OCI-LY1 (cell line): ENCODE results near the gene TSR1.

Source experiments
- H2AFZ ChIP-seq: fragments of 200-600 bp; sonication (generic), shearing (Covaris generic); 2 replicates; pipeline ENCODE4 v1.6.0; 2014; ENCODE audit warnings: antibody characterized with exemption, mild to moderate bottlenecking, low read length
- H3F3A ChIP-seq: fragments of 200-600 bp; sonication (generic), shearing (Covaris generic); 2 replicates; pipeline ENCODE4 v1.6.0; 2014; ENCODE audit warnings: mild to moderate bottlenecking, antibody characterized with exemption, low read length, moderate library complexity; ENCODE audit not compliant: insufficient read depth
- H3K27ac ChIP-seq: fragments of 200-600 bp; sonication (generic); 2 replicates; pipeline ENCODE4 v1.5.1; 2014; ENCODE audit warnings: low read length, mixed run types, mild to moderate bottlenecking, low read depth; ENCODE audit not compliant: poor library complexity, severe bottlenecking
- H3K27me3 ChIP-seq: fragments of 200-600 bp; sonication (generic); 2 replicates; pipeline ENCODE4 v1.6.0; 2014; ENCODE audit warnings: antibody characterized with exemption, mild to moderate bottlenecking, low read length, moderate library complexity; ENCODE audit not compliant: insufficient read depth
- H3K36me3 ChIP-seq: fragments of 200-600 bp; sonication (generic); 2 replicates; pipeline ENCODE4 v1.6.1; 2014; ENCODE audit warnings: mild to moderate bottlenecking, antibody characterized with exemption, low read length, moderate library complexity, mixed read lengths; ENCODE audit not compliant: insufficient read depth
- H3K4me1 ChIP-seq: fragments of 200-600 bp; sonication (generic); 2 replicates; pipeline ENCODE4 v1.5.1; 2014; ENCODE audit warnings: mild to moderate bottlenecking, low read length, moderate library complexity; ENCODE audit not compliant: insufficient read depth, severe bottlenecking
- H3K4me2 ChIP-seq: fragments of 200-600 bp; sonication (generic), shearing (Covaris generic); 2 replicates; pipeline ENCODE4 v1.6.1; 2014; ENCODE audit warnings: low read length
- H3K4me3 ChIP-seq: fragments of 200-600 bp; sonication (generic); 2 replicates; pipeline ENCODE4 v1.5.1; 2014; ENCODE audit warnings: low read length, low read depth, mild to moderate bottlenecking, mixed read lengths; ENCODE audit not compliant: poor library complexity, severe bottlenecking
- H3K79me2 ChIP-seq: fragments of 200-600 bp; shearing (Covaris generic); 2 replicates; pipeline ENCODE4 v1.6.1; 2016; ENCODE audit warnings: mixed run types, low read length, mixed read lengths; ENCODE audit not compliant: insufficient read depth
- H3K9ac ChIP-seq: fragments of 200-600 bp; sonication (generic), shearing (Covaris generic); 2 replicates; pipeline ENCODE4 v1.6.1; 2014; ENCODE audit warnings: mild to moderate bottlenecking, low read length, mixed read lengths
- H3K9me2 ChIP-seq: fragments of 200-600 bp; sonication (generic), shearing (Covaris generic); 2 replicates; pipeline ENCODE4 v1.6.1; 2014; ENCODE audit warnings: low read depth, mild to moderate bottlenecking, low read length, mixed read lengths
- H3K9me3 ChIP-seq: fragments of 200-600 bp; shearing (Covaris generic); 2 replicates; pipeline ENCODE4 v1.6.1; 2014; ENCODE audit warnings: low read length, mixed read lengths
- H4K20me1 ChIP-seq: fragments of 200-600 bp; sonication (generic), shearing (Covaris generic); 2 replicates; pipeline ENCODE4 v1.6.0; 2016; ENCODE audit warnings: mild to moderate bottlenecking, low read length; ENCODE audit not compliant: insufficient read depth
- EZH2 ChIP-seq: fragments of 200-600 bp; sonication (generic), shearing (Covaris generic); IDR thresholded peaks from 2 replicates; pipeline ENCODE4 v1.8.0; 2017; ENCODE audit warnings: borderline replicate concordance, mixed run types, mild to moderate bottlenecking, antibody characterized with exemption, low read length, moderate library complexity, mixed read lengths
- TF ChIP-seq, protein P1 (sequence below): fragments of 200-600 bp; sonication (generic), shearing (Covaris generic); IDR thresholded peaks from 2 replicates; pipeline ENCODE4 v1.5.1; 2017; ENCODE audit warnings: mild to moderate bottlenecking, antibody characterized with exemption, low read length, moderate library complexity, mixed read lengths

The TSR1 gene

DNA sequence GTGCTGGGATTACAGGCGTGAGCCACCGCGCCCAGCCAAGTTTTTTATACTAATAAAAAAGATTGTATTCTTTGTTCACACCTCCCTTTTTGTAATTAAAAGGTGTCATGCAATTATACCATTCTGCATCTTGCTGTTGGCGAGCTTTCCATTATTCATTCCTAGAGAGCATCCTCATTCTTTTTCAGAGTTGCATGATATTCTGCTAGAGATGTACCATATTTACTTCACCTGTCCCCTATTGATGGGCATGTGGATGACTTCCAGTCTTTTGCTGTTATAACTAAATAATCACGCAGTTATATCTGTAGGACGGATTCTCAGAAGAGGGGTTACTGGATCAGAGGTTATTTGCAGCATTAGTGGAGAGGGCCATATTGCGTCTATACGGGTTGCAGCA lies 18.1 kb upstream of the TSR1 start:
- Histone ChIP-seq H3K9me3 (no peaks in the 10 kb centered on the region), H3K36me3 (no peaks in the 10 kb centered on the region), H3K9me2 (no peaks in the 10 kb centered on the region), H4K20me1 (no peaks in the 10 kb centered on the region), H3K27ac (no peak overlapping the region), H3K9ac (no peak overlapping the region), H3K27me3 (no peaks in the 10 kb centered on the region), H3F3A (peaks cover 12% of the 10 kb centered on the region), H3K4me3 (no peak overlapping the region), H2AFZ (no peak overlapping the region), H3K4me1 (peaks cover 19% of the 10 kb centered on the region), H3K79me2 (no peaks in the 10 kb centered on the region), H3K4me2 (no peak overlapping the region)
- TF ChIP-seq, protein P1, sequence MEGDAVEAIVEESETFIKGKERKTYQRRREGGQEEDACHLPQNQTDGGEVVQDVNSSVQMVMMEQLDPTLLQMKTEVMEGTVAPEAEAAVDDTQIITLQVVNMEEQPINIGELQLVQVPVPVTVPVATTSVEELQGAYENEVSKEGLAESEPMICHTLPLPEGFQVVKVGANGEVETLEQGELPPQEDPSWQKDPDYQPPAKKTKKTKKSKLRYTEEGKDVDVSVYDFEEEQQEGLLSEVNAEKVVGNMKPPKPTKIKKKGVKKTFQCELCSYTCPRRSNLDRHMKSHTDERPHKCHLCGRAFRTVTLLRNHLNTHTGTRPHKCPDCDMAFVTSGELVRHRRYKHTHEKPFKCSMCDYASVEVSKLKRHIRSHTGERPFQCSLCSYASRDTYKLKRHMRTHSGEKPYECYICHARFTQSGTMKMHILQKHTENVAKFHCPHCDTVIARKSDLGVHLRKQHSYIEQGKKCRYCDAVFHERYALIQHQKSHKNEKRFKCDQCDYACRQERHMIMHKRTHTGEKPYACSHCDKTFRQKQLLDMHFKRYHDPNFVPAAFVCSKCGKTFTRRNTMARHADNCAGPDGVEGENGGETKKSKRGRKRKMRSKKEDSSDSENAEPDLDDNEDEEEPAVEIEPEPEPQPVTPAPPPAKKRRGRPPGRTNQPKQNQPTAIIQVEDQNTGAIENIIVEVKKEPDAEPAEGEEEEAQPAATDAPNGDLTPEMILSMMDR, result no peak
- no peak for TF ChIP-seq EZH2

GRCh38 chr17:2351269-2351668 lies 15.0 kb upstream of the TSR1 start:
- no peak for TF ChIP-seq EZH2
- TF ChIP-seq, protein P1, result no peak
- H2AFZ ChIP-seq, result no peak overlapping the region
- H3K36me3 ChIP-seq, result no peaks in the 10 kb centered on the region; the same call in 1 of the 2 replicates
- peaks cover 12% of the 10 kb centered on the region for H3F3A ChIP-seq
- no peak overlapping the region for H3K4me2 ChIP-seq
- H3K9ac ChIP-seq, result no peak overlapping the region
- H3K9me3 ChIP-seq, result no peaks in the 10 kb centered on the region
- H3K9me2 ChIP-seq, result no peaks in the 10 kb centered on the region
- H3K27ac ChIP-seq, result no peak overlapping the region
- H3K27me3 ChIP-seq, result no peaks in the 10 kb centered on the region
- H3K4me1 ChIP-seq, result peaks cover 19% of the 10 kb centered on the region
- no peaks in the 10 kb centered on the region for H3K79me2 ChIP-seq
- H4K20me1 ChIP-seq, result no peaks in the 10 kb centered on the region
- H3K4me3 ChIP-seq, result no peak overlapping the region

DNA sequence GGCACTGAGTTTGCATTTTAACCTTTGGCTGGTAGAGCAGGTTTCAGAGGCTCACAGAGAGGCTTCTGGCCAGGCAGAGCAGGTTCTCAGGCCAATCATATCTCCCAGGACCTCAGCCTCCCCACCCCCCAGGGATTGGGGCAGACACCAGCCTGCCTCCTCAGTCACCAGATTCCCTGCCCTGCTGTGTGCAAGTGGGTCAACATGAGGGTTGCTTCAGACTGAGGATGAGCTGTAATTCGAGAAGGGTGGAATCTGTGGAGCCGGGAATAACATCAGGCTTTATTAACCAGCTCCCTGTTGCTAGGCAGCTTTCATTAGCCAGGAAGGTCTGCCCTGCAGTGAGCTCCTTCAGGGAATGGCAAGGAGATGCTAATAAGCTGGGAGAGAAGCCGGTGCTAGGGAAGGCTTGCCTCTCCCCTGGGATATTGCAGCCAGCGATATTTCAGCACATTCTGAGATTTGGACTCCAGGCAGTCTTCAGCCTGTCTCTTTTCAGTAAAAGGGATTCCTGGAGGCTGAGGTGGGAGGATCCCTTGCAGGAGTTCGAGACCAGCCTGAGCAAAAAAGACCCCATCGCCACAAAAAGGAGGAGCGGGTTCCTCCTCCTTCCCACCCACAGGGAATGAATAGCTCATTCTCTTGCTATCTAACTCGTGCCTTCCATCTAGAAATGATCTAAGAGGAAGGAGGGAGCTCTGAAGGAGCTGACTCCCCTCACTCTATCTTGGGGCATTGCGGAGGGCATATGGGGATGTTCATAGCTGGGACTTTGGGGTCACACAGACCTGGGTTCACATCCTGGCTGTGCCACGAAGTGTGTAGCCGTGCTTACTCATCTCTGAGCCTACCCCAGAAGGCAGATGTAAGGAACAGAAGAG lies 11.8 kb upstream of the TSR1 start:
- peaks cover 9% of the 10 kb centered on the region for H3K4me1 ChIP-seq
- H3F3A ChIP-seq, result peaks cover 3% of the 10 kb centered on the region; the same call in 1 of the 2 replicates
- no peaks in the 10 kb centered on the region for H3K27me3 ChIP-seq
- no peaks in the 10 kb centered on the region for H4K20me1 ChIP-seq
- no peaks in the 10 kb centered on the region for H3K79me2 ChIP-seq
- peaks cover 24% of the 10 kb centered on the region for H3K36me3 ChIP-seq
- no peak overlapping the region for H3K4me3 ChIP-seq
- H3K27ac ChIP-seq, result no peak overlapping the region
- TF ChIP-seq, protein P1, result no peak
- no peak for TF ChIP-seq EZH2
- H3K9me3 ChIP-seq, result no peaks in the 10 kb centered on the region
- H3K9me2 ChIP-seq, result no peaks in the 10 kb centered on the region
- H3K9ac ChIP-seq, result no peak overlapping the region
- no peak overlapping the region for H3K4me2 ChIP-seq
- no peak overlapping the region for H2AFZ ChIP-seq
